GM10266 (cell line): ENCODE data around the gene CCL2.
"Not testable (repeated sequence)": the region's sequence is repeated elsewhere in the genome, so short reads cannot be mapped to it uniquely, and the experiment has no call there.

Experiments
- DNase-seq: peaks from one replicate; pipeline ENCODE4 v3.0.0; 2012; ENCODE audit errors: extremely low spot score
- CTCF ChIP-seq: IDR thresholded peaks from 2 replicates; pipeline ENCODE4 v1.5.1; 2012; ENCODE audit warnings: mild to moderate bottlenecking, low read depth; ENCODE audit not compliant: control insufficient read depth, insufficient read depth; ENCODE audit errors: missing control alignments

Gene CCL2

GRCh38 chr17:34220752-34221395 is 34.2 kb upstream of the CCL2 start:
- DNase-seq: no peak
- TF ChIP-seq CTCF: no peak

GRCh38 chr17:34221411-34221810 is 33.7 kb upstream of the CCL2 start:
- no peak for TF ChIP-seq CTCF
- no peak for DNase-seq

GRCh38 chr17:34222722-34223497 is 32.2 kb upstream of the CCL2 start:
- DNase-seq: no peak

GRCh38 chr17:34225046-34225445 is 30.0 kb upstream of the CCL2 start:
- no peak for DNase-seq

More at GRCh38 chr17:34222722-34223497, 32.2 kb upstream of the CCL2 start:
- TF ChIP-seq CTCF: no peak

GRCh38 chr17:34226011-34226743 is 28.9 kb upstream of the CCL2 start:
- TF ChIP-seq CTCF: no peak
- no peak for DNase-seq

More at GRCh38 chr17:34225046-34225445, 30.0 kb upstream of the CCL2 start:
- no peak for TF ChIP-seq CTCF

GRCh38 chr17:34226744-34227034 is 28.4 kb upstream of the CCL2 start:
- no peak for DNase-seq
- no peak for TF ChIP-seq CTCF

GRCh38 chr17:34227293-34227692 is 27.8 kb upstream of the CCL2 start:
- DNase-seq: not testable (repeated sequence)
